Left ventricle myocardium superior (tissue), 1 donor: ENCODE results near the gene EFNA2. TPM values are rescaled to one million over a fixed set of nuclear protein-coding genes. Genes with fewer than 3 reads are reported as not detected.
A peak's percentile ranks its signal among the peaks of the same experiment; 100 is the strongest.

Source experiments
- ATAC-seq: fragments of 200-7000 bp; cut with Tn5 transposase; one replicate; pipeline ENCODE4 v1.9.1; 2020; ENCODE audit warnings: mild to moderate bottlenecking, moderate library complexity
- DNase-seq: peaks from one replicate; pipeline ENCODE4 v3.0.0-alpha.2; 2020
- intact Hi-C: fragments of 100-400 bp; cut with micrococcal nuclease; formaldehyde crosslinking; loops from one replicate; pipeline ENCODE4 v1.11.0; 2022
- total RNA-seq: library from RNA; stranded (reverse); fragmentation: NEBNext Ultra II Directional; extraction: Animal tissue kit (Norgen Biotek cat#: 25700); gene quantifications from one replicate; pipeline ENCODE4 v1.2.1, GENCODE V29; 2021
- donor health status: DM: no; HTN: yes; CAD: no; lungs with severe emphysema.

Gene EFNA2
- total RNA-seq, 1 donor from 2014 or later = not detected

GRCh38 chr19:1258163-1258492 lies 27.5 kb upstream of the EFNA2 start:
- intact Hi-C loops = no loop called here
- DNase-seq = no peak
- no peak for ATAC-seq

GRCh38 chr19:1258707-1259205 lies 26.9 kb upstream of the EFNA2 start:
- intact Hi-C loops = no loop called here
- ATAC-seq = no peak
- DNase-seq = no peak

- DNase-seq (peak; percentile 85), ATAC-seq (peak; percentile 28)
- intact Hi-C loops = no loop called here
These were observed 26.3 kb upstream of the EFNA2 start for GRCh38 chr19:1259206-1259875.

- ATAC-seq (no peak), DNase-seq (peak; percentile 57)
- intact Hi-C loops = no loop called here
These were observed 25.6 kb upstream of the EFNA2 start for GRCh38 chr19:1259876-1260748.

- DNase-seq = peak; percentile 98
- intact Hi-C loops = no loop called here
These were observed 24.7 kb upstream of the EFNA2 start for GRCh38 chr19:1260749-1261537.

GRCh38 chr19:1261538-1261797 lies 24.2 kb upstream of the EFNA2 start:
- no peak for ATAC-seq
- peak; percentile 54 for DNase-seq
- intact Hi-C loops = no loop called here

More at GRCh38 chr19:1260749-1261537, 24.7 kb upstream of the EFNA2 start:
- ATAC-seq = peak; percentile 80

- peak; percentile 84 for DNase-seq
These were observed 23.7 kb upstream of the EFNA2 start for GRCh38 chr19:1261798-1262622.

GRCh38 chr19:1262623-1263123 lies 23.0 kb upstream of the EFNA2 start:
- no peak for ATAC-seq
- intact Hi-C loops = no loop called here

More at GRCh38 chr19:1261798-1262622, 23.7 kb upstream of the EFNA2 start:
- intact Hi-C loops = no loop called here
- peak; percentile 37 for ATAC-seq

GRCh38 chr19:1263188-1263587 lies 22.5 kb upstream of the EFNA2 start:
- no peak for DNase-seq
- intact Hi-C loops = no loop called here
- ATAC-seq = no peak

More at GRCh38 chr19:1262623-1263123, 23.0 kb upstream of the EFNA2 start:
- DNase-seq = peak; percentile 38

GRCh38 chr19:1264801-1265614 lies 20.7 kb upstream of the EFNA2 start:
- ATAC-seq (peak; percentile 2), DNase-seq (peak; percentile 79)
- intact Hi-C loops = no loop called here

- peak; percentile 81 for DNase-seq
- peak; percentile 1 for ATAC-seq
- intact Hi-C loops = no loop called here
These were observed 20.0 kb upstream of the EFNA2 start for GRCh38 chr19:1265615-1266128.

GRCh38 chr19:1266129-1266915 lies 19.4 kb upstream of the EFNA2 start:
- ATAC-seq = peak; percentile 57
- intact Hi-C loops = no loop called here
- peak; percentile 93 for DNase-seq

GRCh38 chr19:1266916-1267476 lies 18.7 kb upstream of the EFNA2 start:
- DNase-seq (peak; percentile 90), ATAC-seq (peak; percentile 29)
- intact Hi-C loops = no loop called here

GRCh38 chr19:1267477-1268225 lies 18.0 kb upstream of the EFNA2 start:
- ATAC-seq (no peak), DNase-seq (peak; percentile 58)
- intact Hi-C loops = no loop called here

- intact Hi-C loops = no loop called here
- ATAC-seq = no peak
- peak; percentile 53 for DNase-seq
These were observed 17.2 kb upstream of the EFNA2 start for GRCh38 chr19:1268226-1269064.
